ENCODE data around the gene SLC35A3.

Gene SLC35A3

GRCh38 chr1:100077531-100077930, 107.7 kb downstream of the SLC35A3 start:
- Histone ChIP-seq H3K27ac (no peak overlapping the region), H3K9me3 (no peaks in the 10 kb centered on the region), H3K27me3 (no peaks in the 10 kb centered on the region), H3K36me3 (peaks cover 93% of the 10 kb centered on the region), H3K4me1 (ENCODE audit: control insufficient read depth in 1 of 2, insufficient read depth in 1 of 2, low read depth in 1 of 2, low read length in 1 of 2) (no peaks in the 10 kb centered on the region), H3K4me3 (ENCODE audit: low read depth in 1 of 2, low read length in 1 of 2) (no peak overlapping the region)
- no peak for TF ChIP-seq CTCF (IDR thresholded peaks at IDR 0.05)

- TF ChIP-seq CTCF (IDR thresholded peaks at IDR 0.05) = no peak
- Histone ChIP-seq H3K4me1 (ENCODE audit: control insufficient read depth in 1 of 2, insufficient read depth in 1 of 2, low read depth in 1 of 2, low read length in 1 of 2) (no peaks in the 10 kb centered on the region), H3K27ac (no peak overlapping the region), H3K4me3 (ENCODE audit: low read depth in 1 of 2, low read length in 1 of 2) (no peak overlapping the region), H3K27me3 (no peaks in the 10 kb centered on the region), H3K36me3 (peaks cover 82% of the 10 kb centered on the region), H3K9me3 (no peaks in the 10 kb centered on the region)
These were observed 110.5 kb downstream of the SLC35A3 start for GRCh38 chr1:100080331-100080730.
